Esophagus squamous epithelium (tissue), 4 donors: Measurements from ENCODE around the gene DST.

Source experiments
- POLR2A ChIP-seq, 4 donors: fragments of 450-650 bp; IDR thresholded peaks; one replicate each; pipeline ENCODE4 v1.6.1; 2017; ENCODE audit warnings: antibody characterized with exemption in 4 of 4, mild to moderate bottlenecking in 4 of 4, moderate library complexity in 3 of 4
- TF ChIP-seq, protein P1 (sequence below), 6 experiments: fragments of 450-650 bp in 4 of 6; fragments of 200-600 bp in 2 of 6; sonication (generic) in 2 of 6; IDR thresholded peaks; one replicate each; pipeline ENCODE4 v1.5.1; 2016 to 2019; ENCODE audit warnings: antibody characterized with exemption in 6 of 6, mild to moderate bottlenecking in 4 of 6, moderate library complexity in 4 of 6

GRCh38 chr6:56594699-56595098 lies 48.0 kb downstream of the DST start:
- TF ChIP-seq, protein P1, sequence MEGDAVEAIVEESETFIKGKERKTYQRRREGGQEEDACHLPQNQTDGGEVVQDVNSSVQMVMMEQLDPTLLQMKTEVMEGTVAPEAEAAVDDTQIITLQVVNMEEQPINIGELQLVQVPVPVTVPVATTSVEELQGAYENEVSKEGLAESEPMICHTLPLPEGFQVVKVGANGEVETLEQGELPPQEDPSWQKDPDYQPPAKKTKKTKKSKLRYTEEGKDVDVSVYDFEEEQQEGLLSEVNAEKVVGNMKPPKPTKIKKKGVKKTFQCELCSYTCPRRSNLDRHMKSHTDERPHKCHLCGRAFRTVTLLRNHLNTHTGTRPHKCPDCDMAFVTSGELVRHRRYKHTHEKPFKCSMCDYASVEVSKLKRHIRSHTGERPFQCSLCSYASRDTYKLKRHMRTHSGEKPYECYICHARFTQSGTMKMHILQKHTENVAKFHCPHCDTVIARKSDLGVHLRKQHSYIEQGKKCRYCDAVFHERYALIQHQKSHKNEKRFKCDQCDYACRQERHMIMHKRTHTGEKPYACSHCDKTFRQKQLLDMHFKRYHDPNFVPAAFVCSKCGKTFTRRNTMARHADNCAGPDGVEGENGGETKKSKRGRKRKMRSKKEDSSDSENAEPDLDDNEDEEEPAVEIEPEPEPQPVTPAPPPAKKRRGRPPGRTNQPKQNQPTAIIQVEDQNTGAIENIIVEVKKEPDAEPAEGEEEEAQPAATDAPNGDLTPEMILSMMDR (IDR thresholded peaks at IDR 0.05) = no peak
- no peak for TF ChIP-seq POLR2A (IDR thresholded peaks at IDR 0.05)
